GM23338 (cell line): Measurements from ENCODE around the gene SPOCK2. TPM values are rescaled to one million over a fixed set of nuclear protein-coding genes. Genes with fewer than 3 reads are reported as not detected.

Experiments used
- ATAC-seq: fragments of 200-7000 bp; cut with Tn5 transposase; 3 replicates; pipeline ENCODE4 v1.9.1; 2020
- DNase-seq: peaks from one replicate; pipeline ENCODE4 v3.0.0-alpha.2; 2015; ENCODE audit warnings: low spot score
- H2AFZ ChIP-seq: fragments of 200-600 bp; sonication (generic); 2 replicates; pipeline ENCODE4 v1.8.0; 2016; ENCODE audit warnings: antibody characterized with exemption, mild to moderate bottlenecking, moderate library complexity
- H3F3A ChIP-seq: fragments of 200-600 bp; sonication (generic); replicated peaks from 2 replicates; pipeline ENCODE4 v1.8.0; 2017; ENCODE audit warnings: antibody characterized with exemption, mixed run types, low read depth
- H3K27ac ChIP-seq: fragments of 200-600 bp; sonication (generic); 2 replicates; pipeline ENCODE4 v1.6.1; 2016; ENCODE audit warnings: low read depth
- H3K27me3 ChIP-seq: fragments of 200-600 bp; sonication (generic); 2 replicates; pipeline ENCODE4 v1.8.0; 2016; ENCODE audit warnings: mild to moderate bottlenecking, mixed run types, moderate library complexity; ENCODE audit not compliant: insufficient read depth
- H3K36me3 ChIP-seq: fragments of 200-600 bp; sonication (generic); 2 replicates; pipeline ENCODE4 v1.8.0; 2016; ENCODE audit warnings: mild to moderate bottlenecking; ENCODE audit not compliant: insufficient read depth
- H3K4me1 ChIP-seq: fragments of 200-600 bp; sonication (generic); 2 replicates; pipeline ENCODE4 v1.8.0; 2016; ENCODE audit warnings: mild to moderate bottlenecking, moderate library complexity; ENCODE audit not compliant: insufficient read depth
- H3K4me2 ChIP-seq: fragments of 200-600 bp; sonication (generic); 2 replicates; pipeline ENCODE4 v1.7.1; 2017; ENCODE audit warnings: mixed run types
- H3K4me3 ChIP-seq: fragments of 200-600 bp; sonication (generic); 2 replicates; pipeline ENCODE4 v1.6.1; 2016; ENCODE audit warnings: mixed run types
- H3K79me2 ChIP-seq: fragments of 200-600 bp; sonication (generic); replicated peaks from 2 replicates; pipeline ENCODE4 v1.8.0; 2017; ENCODE audit warnings: mild to moderate bottlenecking; ENCODE audit not compliant: insufficient read depth
- H3K9me2 ChIP-seq: fragments of 200-600 bp; sonication (generic); 2 replicates; pipeline ENCODE4 v1.8.0; 2017; ENCODE audit not compliant: insufficient read depth
- H4K20me1 ChIP-seq: fragments of 200-600 bp; sonication (generic); replicated peaks from 2 replicates; pipeline ENCODE4 v1.8.0; 2017; ENCODE audit warnings: mild to moderate bottlenecking; ENCODE audit not compliant: insufficient read depth
- H3K27ac Mint-ChIP-seq: 2 replicates; pipeline ENCODE4 v1.8.0; 2020; ENCODE audit warnings: inconsistent platforms, mild to moderate bottlenecking, moderate library complexity, mixed read lengths
- H3K27me3 Mint-ChIP-seq: 3 replicates; pipeline ENCODE4 v1.8.0; 2022; ENCODE audit warnings: low read depth, mild to moderate bottlenecking, moderate library complexity, mixed read lengths, inconsistent platforms; ENCODE audit not compliant: insufficient read depth, poor library complexity
- H3K36me3 Mint-ChIP-seq: 3 replicates; pipeline ENCODE4 v1.8.0; 2021; ENCODE audit warnings: low read depth, mild to moderate bottlenecking, inconsistent platforms, moderate library complexity, mixed read lengths
- H3K4me1 Mint-ChIP-seq: 3 replicates; pipeline ENCODE4 v1.8.0; 2020; ENCODE audit warnings: mild to moderate bottlenecking, inconsistent platforms, mixed read lengths
- H3K4me3 Mint-ChIP-seq: 3 replicates; pipeline ENCODE4 v1.8.0; 2021; ENCODE audit warnings: moderate library complexity, mild to moderate bottlenecking, inconsistent platforms, mixed read lengths
- H3K9me3 Mint-ChIP-seq: 3 replicates; pipeline ENCODE4 v1.8.0; 2020; ENCODE audit warnings: moderate library complexity, mild to moderate bottlenecking, inconsistent platforms, mixed read lengths
- POLR2AphosphoS5 ChIP-seq: IDR thresholded peaks from 2 replicates; pipeline ENCODE4 v1.6.1; 2016; ENCODE audit warnings: antibody characterized with exemption, low read depth
- STAT1 ChIP-seq: IDR thresholded peaks from one replicate; pipeline ENCODE4 v1.6.1; 2016; ENCODE audit warnings: antibody characterized with exemption; ENCODE audit not compliant: unreplicated experiment
- polyA plus RNA-seq: library from polyadenylated mRNA; unstranded; fragments of >200 nt; fragmentation: Nextera tagmentation; extraction: Ambion mirVana; gene quantifications from 2 replicates; pipeline ENCODE4 v1.2.1, GENCODE V29; 2016
- total RNA-seq: library from RNA; depleted of rRNA; stranded (reverse); fragments of >200 nt; shearing (Covaris generic); gene quantifications from 2 replicates; pipeline ENCODE4 v1.2.3, GENCODE V29; 2014
- TF ChIP-seq, protein P1 (sequence below): fragments of 250-450 bp; sonication (Bioruptor Pico); IDR thresholded peaks from 2 replicates; pipeline ENCODE4 v1.5.0; 2020; ENCODE audit warnings: mild to moderate bottlenecking, moderate library complexity
- TF ChIP-seq, protein P2 (sequence below), 2 experiments: fragments of 200-600 bp in 1 of 2; sonication (generic) in 1 of 2; conservative IDR thresholded peaks; 2 replicates each; pipeline versions ENCODE4 v1.5.1 to v1.6.1; 2016 to 2017; ENCODE audit warnings: antibody characterized with exemption in 2 of 2, low read depth in 2 of 2, mild to moderate bottlenecking in 2 of 2, moderate library complexity in 1 of 2

The SPOCK2 gene
- total and polyA plus RNA-seq, 2 experiments from 2014 or later = 1.3 to 3.6 TPM

DNA sequence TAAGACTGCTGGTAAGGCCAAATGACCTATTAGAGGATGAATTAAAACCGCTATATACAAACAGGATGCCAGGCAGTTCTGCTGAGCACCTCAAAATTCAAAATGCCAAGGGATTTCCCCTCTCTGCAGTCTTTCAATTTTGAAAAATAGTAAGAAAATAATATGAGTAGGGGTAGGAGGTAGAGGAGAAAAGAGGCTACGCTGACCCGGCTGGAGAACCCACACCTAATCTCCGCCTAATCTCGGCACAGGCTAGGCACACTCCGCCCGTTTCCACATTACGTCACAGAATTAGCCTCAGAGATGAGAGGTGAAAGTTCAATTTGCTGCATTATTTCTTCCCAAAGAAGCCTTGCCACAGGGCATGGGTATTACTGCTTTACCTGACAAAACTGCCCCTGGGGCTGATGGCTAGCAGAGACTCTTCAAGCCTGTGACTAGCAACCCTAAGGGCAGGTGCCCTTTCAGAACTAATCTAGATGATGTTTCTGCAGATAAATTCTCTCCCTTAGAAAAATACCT lies 21.3 kb upstream of the SPOCK2 start (continued):
- TF ChIP-seq, protein P1, sequence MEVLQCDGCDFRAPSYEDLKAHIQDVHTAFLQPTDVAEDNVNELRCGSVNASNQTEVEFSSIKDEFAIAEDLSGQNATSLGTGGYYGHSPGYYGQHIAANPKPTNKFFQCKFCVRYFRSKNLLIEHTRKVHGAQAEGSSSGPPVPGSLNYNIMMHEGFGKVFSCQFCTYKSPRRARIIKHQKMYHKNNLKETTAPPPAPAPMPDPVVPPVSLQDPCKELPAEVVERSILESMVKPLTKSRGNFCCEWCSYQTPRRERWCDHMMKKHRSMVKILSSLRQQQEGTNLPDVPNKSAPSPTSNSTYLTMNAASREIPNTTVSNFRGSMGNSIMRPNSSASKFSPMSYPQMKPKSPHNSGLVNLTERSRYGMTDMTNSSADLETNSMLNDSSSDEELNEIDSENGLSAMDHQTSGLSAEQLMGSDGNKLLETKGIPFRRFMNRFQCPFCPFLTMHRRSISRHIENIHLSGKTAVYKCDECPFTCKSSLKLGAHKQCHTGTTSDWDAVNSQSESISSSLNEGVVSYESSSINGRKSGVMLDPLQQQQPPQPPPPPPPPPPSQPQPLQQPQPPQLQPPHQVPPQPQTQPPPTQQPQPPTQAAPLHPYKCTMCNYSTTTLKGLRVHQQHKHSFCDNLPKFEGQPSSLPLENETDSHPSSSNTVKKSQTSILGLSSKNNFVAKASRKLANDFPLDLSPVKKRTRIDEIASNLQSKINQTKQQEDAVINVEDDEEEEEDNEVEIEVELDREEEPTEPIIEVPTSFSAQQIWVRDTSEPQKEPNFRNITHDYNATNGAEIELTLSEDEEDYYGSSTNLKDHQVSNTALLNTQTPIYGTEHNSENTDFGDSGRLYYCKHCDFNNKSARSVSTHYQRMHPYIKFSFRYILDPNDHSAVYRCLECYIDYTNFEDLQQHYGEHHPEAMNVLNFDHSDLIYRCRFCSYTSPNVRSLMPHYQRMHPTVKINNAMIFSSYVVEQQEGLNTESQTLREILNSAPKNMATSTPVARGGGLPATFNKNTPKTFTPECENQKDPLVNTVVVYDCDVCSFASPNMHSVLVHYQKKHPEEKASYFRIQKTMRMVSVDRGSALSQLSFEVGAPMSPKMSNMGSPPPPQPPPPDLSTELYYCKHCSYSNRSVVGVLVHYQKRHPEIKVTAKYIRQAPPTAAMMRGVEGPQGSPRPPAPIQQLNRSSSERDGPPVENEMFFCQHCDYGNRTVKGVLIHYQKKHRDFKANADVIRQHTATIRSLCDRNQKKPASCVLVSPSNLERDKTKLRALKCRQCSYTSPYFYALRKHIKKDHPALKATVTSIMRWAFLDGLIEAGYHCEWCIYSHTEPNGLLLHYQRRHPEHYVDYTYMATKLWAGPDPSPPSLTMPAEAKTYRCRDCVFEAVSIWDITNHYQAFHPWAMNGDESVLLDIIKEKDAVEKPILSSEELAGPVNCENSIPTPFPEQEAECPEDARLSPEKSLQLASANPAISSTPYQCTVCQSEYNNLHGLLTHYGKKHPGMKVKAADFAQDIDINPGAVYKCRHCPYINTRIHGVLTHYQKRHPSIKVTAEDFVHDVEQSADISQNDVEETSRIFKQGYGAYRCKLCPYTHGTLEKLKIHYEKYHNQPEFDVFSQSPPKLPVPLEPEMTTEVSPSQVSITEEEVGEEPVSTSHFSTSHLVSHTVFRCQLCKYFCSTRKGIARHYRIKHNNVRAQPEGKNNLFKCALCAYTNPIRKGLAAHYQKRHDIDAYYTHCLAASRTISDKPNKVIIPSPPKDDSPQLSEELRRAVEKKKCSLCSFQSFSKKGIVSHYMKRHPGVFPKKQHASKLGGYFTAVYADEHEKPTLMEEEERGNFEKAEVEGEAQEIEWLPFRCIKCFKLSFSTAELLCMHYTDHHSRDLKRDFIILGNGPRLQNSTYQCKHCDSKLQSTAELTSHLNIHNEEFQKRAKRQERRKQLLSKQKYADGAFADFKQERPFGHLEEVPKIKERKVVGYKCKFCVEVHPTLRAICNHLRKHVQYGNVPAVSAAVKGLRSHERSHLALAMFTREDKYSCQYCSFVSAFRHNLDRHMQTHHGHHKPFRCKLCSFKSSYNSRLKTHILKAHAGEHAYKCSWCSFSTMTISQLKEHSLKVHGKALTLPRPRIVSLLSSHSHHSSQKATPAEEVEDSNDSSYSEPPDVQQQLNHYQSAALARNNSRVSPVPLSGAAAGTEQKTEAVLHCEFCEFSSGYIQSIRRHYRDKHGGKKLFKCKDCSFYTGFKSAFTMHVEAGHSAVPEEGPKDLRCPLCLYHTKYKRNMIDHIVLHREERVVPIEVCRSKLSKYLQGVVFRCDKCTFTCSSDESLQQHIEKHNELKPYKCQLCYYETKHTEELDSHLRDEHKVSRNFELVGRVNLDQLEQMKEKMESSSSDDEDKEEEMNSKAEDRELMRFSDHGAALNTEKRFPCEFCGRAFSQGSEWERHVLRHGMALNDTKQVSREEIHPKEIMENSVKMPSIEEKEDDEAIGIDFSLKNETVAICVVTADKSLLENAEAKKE (CRISPR knock-in tag) = no peak
- TF ChIP-seq STAT1 = no peak
- TF ChIP-seq, protein P2, sequence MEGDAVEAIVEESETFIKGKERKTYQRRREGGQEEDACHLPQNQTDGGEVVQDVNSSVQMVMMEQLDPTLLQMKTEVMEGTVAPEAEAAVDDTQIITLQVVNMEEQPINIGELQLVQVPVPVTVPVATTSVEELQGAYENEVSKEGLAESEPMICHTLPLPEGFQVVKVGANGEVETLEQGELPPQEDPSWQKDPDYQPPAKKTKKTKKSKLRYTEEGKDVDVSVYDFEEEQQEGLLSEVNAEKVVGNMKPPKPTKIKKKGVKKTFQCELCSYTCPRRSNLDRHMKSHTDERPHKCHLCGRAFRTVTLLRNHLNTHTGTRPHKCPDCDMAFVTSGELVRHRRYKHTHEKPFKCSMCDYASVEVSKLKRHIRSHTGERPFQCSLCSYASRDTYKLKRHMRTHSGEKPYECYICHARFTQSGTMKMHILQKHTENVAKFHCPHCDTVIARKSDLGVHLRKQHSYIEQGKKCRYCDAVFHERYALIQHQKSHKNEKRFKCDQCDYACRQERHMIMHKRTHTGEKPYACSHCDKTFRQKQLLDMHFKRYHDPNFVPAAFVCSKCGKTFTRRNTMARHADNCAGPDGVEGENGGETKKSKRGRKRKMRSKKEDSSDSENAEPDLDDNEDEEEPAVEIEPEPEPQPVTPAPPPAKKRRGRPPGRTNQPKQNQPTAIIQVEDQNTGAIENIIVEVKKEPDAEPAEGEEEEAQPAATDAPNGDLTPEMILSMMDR (conservative IDR thresholded peaks at IDR 0.05; ENCODE audit: low read depth in 2 of 2) = no peak

DNA sequence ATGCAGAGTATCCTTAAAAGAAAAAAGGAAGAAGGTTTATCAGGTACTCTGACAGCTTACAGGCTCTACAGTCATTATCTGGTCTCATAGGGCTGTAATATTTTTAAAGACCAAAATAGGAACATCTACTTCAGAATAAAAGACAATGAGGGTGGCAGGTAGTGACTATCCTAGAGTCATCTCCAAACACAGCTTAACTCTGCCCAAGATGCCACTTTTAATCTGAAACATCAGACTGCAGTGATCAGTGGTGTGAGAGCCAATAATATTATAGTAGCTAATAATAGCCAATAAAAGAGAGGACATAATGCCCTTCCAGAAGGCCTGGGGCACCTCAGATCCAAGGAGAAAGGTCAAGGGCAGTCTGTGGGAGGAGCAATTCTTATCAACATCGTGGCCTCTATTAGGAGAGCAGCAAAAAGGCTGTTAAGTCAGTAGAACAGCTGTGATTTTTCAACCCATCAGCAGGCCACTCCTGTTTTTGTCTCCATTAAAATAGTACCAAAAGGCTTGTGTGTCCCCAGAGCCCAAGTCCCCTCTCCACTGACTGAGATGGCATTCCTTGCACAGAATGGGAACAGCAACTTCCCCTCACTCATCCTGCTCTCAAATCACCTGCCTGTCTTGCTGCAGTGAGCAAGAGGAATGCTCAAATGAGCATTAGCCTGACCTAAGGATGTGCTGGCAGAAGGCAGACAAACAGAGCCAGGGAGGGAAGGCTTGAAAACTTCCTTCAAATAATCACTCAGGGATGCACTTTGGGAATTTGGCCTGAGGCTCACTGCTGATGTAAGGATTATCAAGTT lies 20.7 kb upstream of the SPOCK2 start:
- H3K79me2 ChIP-seq = no peaks in the 10 kb centered on the region
- no peaks in the 10 kb centered on the region for H3K27me3 Mint-ChIP-seq
- H3K27me3 ChIP-seq = no peaks in the 10 kb centered on the region
- H3K4me1 ChIP-seq = no peaks in the 10 kb centered on the region
- H3K9me3 Mint-ChIP-seq = no peaks in the 10 kb centered on the region
- no peak overlapping the region for H2AFZ ChIP-seq
- no peak overlapping the region for H3K27ac ChIP-seq
- H3K4me3 ChIP-seq = no peak overlapping the region
- no peaks in the 10 kb centered on the region for H4K20me1 ChIP-seq
- H3K36me3 ChIP-seq = no peaks in the 10 kb centered on the region
- peak; percentile 31; the same call in 2 of the 3 replicates for ATAC-seq
- no peak overlapping the region for H3K4me2 ChIP-seq
- peaks cover 3% of the 10 kb centered on the region; the same call in 1 of the 3 replicates for H3K36me3 Mint-ChIP-seq
- H3K4me3 Mint-ChIP-seq = no peak overlapping the region
- peaks cover 2% of the 10 kb centered on the region; the same call in 1 of the 3 replicates for H3K4me1 Mint-ChIP-seq
- no peak overlapping the region for H3K27ac Mint-ChIP-seq
- no peaks in the 10 kb centered on the region for H3F3A ChIP-seq
- no peaks in the 10 kb centered on the region for H3K9me2 ChIP-seq
- no peak for DNase-seq
- TF ChIP-seq, protein P1 (CRISPR knock-in tag) = no peak
- TF ChIP-seq POLR2AphosphoS5 = no peak
